HepG2 (cell line): ENCODE data around the gene OSBPL10. TPM values are rescaled to one million over a fixed set of nuclear protein-coding genes. Genes with fewer than 3 reads are reported as not detected.
"Not testable (repeated sequence)": the region's sequence is repeated elsewhere in the genome, so short reads cannot be mapped to it uniquely, and the experiment has no call there.

Experiments
- ATAC-seq: fragments of 200-7000 bp; cut with Tn5 transposase; 3 replicates; pipeline ENCODE4 v1.9.1; 2020; ENCODE audit warnings: mild to moderate bottlenecking, moderate library complexity
- BruUV-seq: library from RNA; stranded (reverse); fragments of 400-500 nt; replicated peaks from 2 replicates; lab custom pipeline; 2021; lab: Mats Ljungman, UMichigan
- CTCF ChIA-PET: fragments of 300-600 bp; formaldehyde crosslinking; extraction: SDS; loops from one replicate; lab custom pipeline; 2021; ENCODE audit warnings: low total read pairs, inconsistent platforms, low intra/inter-chr PET ratio; lab: Yijun Ruan, JAX
- POLR2A ChIA-PET: fragments of 350-600 bp; sonication (Branson Sonifier 250); formaldehyde crosslinking; loops from one replicate; lab custom pipeline; 2020; ENCODE audit warnings: antibody characterized with exemption, inconsistent platforms; lab: Yijun Ruan, JAX
- DNase-seq: peaks from one replicate; pipeline ENCODE4 v3.0.0-alpha.2; 2015; ENCODE audit warnings: low spot score
- FAIRE-seq: peaks from 3 replicates; lab custom pipeline; 2011; peaks lifted over from hg19 to GRCh38; lab: Jason Lieb, UNC
- H2AFZ ChIP-seq: one replicate; pipeline ENCODE4 v1.6.1; 2011; ENCODE audit warnings: low read length, inconsistent platforms
- H3K27ac ChIP-seq: fragments of 300-600 bp; 3 replicates; pipeline ENCODE4 v1.8.0; 2011; ENCODE audit warnings: mixed run types, mild to moderate bottlenecking, mixed read lengths, low read length, inconsistent platforms; ENCODE audit not compliant: insufficient read depth; ENCODE audit errors: extremely low read length
- H3K27me3 ChIP-seq, 2 experiments: fragments of 200-600 bp in 1 of 2; 2 replicates in 1 of 2; 3 replicates in 1 of 2; pipeline versions ENCODE4 v1.6.0 to v1.8.0; 2011; ENCODE audit warnings: low read length in 2 of 2, mild to moderate bottlenecking in 2 of 2, moderate library complexity in 2 of 2, inconsistent platforms in 1 of 2; ENCODE audit not compliant: insufficient read depth in 2 of 2, control insufficient read depth in 1 of 2
- H3K36me3 ChIP-seq, 2 experiments: fragments of 200-600 bp in 1 of 2; replicated peaks in 1 of 2; 2 replicates in 1 of 2; 3 replicates in 1 of 2; pipeline versions ENCODE4 v1.5.1 to v1.8.0; 2011; ENCODE audit warnings: low read length in 2 of 2, inconsistent platforms in 1 of 2; ENCODE audit not compliant: insufficient read depth in 2 of 2, control insufficient read depth in 1 of 2
- H3K4me1 ChIP-seq: 2 replicates; pipeline ENCODE4 v1.5.1; 2012; ENCODE audit warnings: low read length, inconsistent platforms; ENCODE audit not compliant: insufficient read depth
- H3K4me2 ChIP-seq: 2 replicates; pipeline ENCODE4 v1.6.0; 2011; ENCODE audit warnings: low read depth, low read length, inconsistent platforms
- H3K4me3 ChIP-seq, 3 experiments: fragments of 200-600 bp in 1 of 3; sonication (generic), shearing (Covaris generic) in 1 of 3; replicated peaks in 1 of 3; 2 replicates each; pipeline ENCODE4 v1.5.1; 2011 to 2016; ENCODE audit warnings: low read length in 3 of 3, inconsistent platforms in 2 of 3, low read depth in 2 of 3, mild to moderate bottlenecking in 2 of 3, control low read depth in 1 of 3, mixed read lengths in 1 of 3; ENCODE audit not compliant: insufficient read depth in 1 of 3
- H3K79me2 ChIP-seq: one replicate; pipeline ENCODE4 v1.6.1; 2011; ENCODE audit warnings: low read length, inconsistent platforms; ENCODE audit not compliant: insufficient read depth
- H3K9ac ChIP-seq: 2 replicates; pipeline ENCODE4 v1.6.0; 2011; ENCODE audit warnings: mild to moderate bottlenecking, low read depth, low read length, inconsistent platforms; ENCODE audit not compliant: insufficient read depth
- H3K9me3 ChIP-seq: 2 replicates; pipeline ENCODE4 v1.5.1; 2012; ENCODE audit warnings: mild to moderate bottlenecking, low read length
- H4K20me1 ChIP-seq: 2 replicates; pipeline ENCODE4 v1.6.0; 2011; ENCODE audit warnings: inconsistent platforms, mild to moderate bottlenecking, low read length, moderate library complexity; ENCODE audit not compliant: insufficient read depth
- CREB1 ChIP-seq, 2 experiments: fragments of 450-650 bp in 1 of 2; IDR thresholded peaks; 2 replicates each; pipeline ENCODE4 v1.6.1; 2016 to 2017; ENCODE audit warnings: control low read depth in 1 of 2, mild to moderate bottlenecking in 1 of 2, missing compliant biosample characterization in 1 of 2, missing genetic modification characterization in 1 of 2
- KDM6A ChIP-seq: IDR thresholded peaks from 2 replicates; pipeline ENCODE4 v1.6.1; 2016; ENCODE audit warnings: low read depth
- MEF2D ChIP-seq: sonication (generic); formaldehyde crosslinking; IDR thresholded peaks from 2 replicates; pipeline ENCODE4 v1.5.1; 2020; ENCODE audit warnings: mild to moderate bottlenecking, missing genetic modification reagents
- MTA3 ChIP-seq: sonication (generic); formaldehyde crosslinking; IDR thresholded peaks from 2 replicates; pipeline ENCODE4 v1.4.0; 2020; ENCODE audit warnings: missing genetic modification reagents
- NFKB2 ChIP-seq: sonication (generic); formaldehyde crosslinking; IDR thresholded peaks from 2 replicates; pipeline ENCODE4 v1.4.0; 2020; ENCODE audit warnings: missing genetic modification reagents, borderline replicate concordance
- SMYD3 ChIP-seq: sonication (generic); formaldehyde crosslinking; IDR thresholded peaks from 2 replicates; pipeline ENCODE4 v1.8.1; 2023; ENCODE audit warnings: mild to moderate bottlenecking, missing genetic modification reagents
- TMF1 ChIP-seq: sonication (generic); formaldehyde crosslinking; IDR thresholded peaks from 2 replicates; pipeline ENCODE4 v1.8.1; 2022; ENCODE audit warnings: low read depth, missing genetic modification reagents
- ZFP1 ChIP-seq: IDR thresholded peaks from 2 replicates; pipeline ENCODE4 v1.6.1; 2016
- ZMYM2 ChIP-seq: sonication (generic); formaldehyde crosslinking; IDR thresholded peaks from 2 replicates; pipeline ENCODE4 v1.8.0; 2022; ENCODE audit warnings: mild to moderate bottlenecking, missing genetic modification reagents
- ZNF101 ChIP-seq: sonication (generic); formaldehyde crosslinking; IDR thresholded peaks from 2 replicates; pipeline ENCODE4 v1.4.0; 2020; ENCODE audit warnings: mild to moderate bottlenecking, low read depth, missing genetic modification reagents, borderline replicate concordance
- ZNF160 ChIP-seq: sonication (generic); formaldehyde crosslinking; IDR thresholded peaks from 2 replicates; pipeline ENCODE4 v1.8.0; 2022; ENCODE audit warnings: mild to moderate bottlenecking, inconsistent platforms, missing genetic modification reagents
- ZNF274 ChIP-seq: sonication (generic); formaldehyde crosslinking; IDR thresholded peaks from 2 replicates; pipeline ENCODE4 v1.5.1; 2020; ENCODE audit warnings: mild to moderate bottlenecking, missing genetic modification reagents
- ZNF501 ChIP-seq: sonication (generic); formaldehyde crosslinking; IDR thresholded peaks from 2 replicates; pipeline ENCODE4 v1.5.1; 2020; ENCODE audit warnings: mild to moderate bottlenecking, moderate library complexity, missing genetic modification reagents
- ZNF775 ChIP-seq: sonication (generic); formaldehyde crosslinking; IDR thresholded peaks from 2 replicates; pipeline ENCODE4 v1.4.0; 2020; ENCODE audit warnings: missing genetic modification reagents, mild to moderate bottlenecking, moderate library complexity, borderline replicate concordance
- ZSCAN12 ChIP-seq: sonication (generic); formaldehyde crosslinking; IDR thresholded peaks from 2 replicates; pipeline ENCODE4 v1.9.0; 2021; ENCODE audit warnings: mild to moderate bottlenecking, missing genetic modification reagents
- WGBS: methylation state at CpG from one replicate; pipeline ENCODE4 v1.1.6; 2017; ENCODE audit warnings: low lambda C conversion rate; 5-methylcytosine and 5-hydroxymethylcytosine counted together
- in situ Hi-C: cut with HindIII; loops from 2 replicates; pipeline ENCODE4 v1.10.0; 2017; ENCODE audit warnings: low pct_unique_long_range_greater_than_20kb; ENCODE audit not compliant: extremely low pct_ligation_motif_present
- intact Hi-C: fragments of 100-400 bp; cut with micrococcal nuclease; formaldehyde crosslinking; loops from one replicate; pipeline ENCODE4 v1.10.0; 2022; ENCODE audit not compliant: unreplicated experiment
- polyA plus RNA-seq, 8 experiments: library from polyadenylated mRNA; depleted of rRNA in 3 of 8; stranded (reverse) in 7 of 8; unstranded in 1 of 8; fragments of >200 nt; fragmentation: Illumina TruSeq in 4 of 8; extraction: Trizol in 4 of 8; gene quantifications; 2 replicates each; pipeline versions ENCODE4 v1.2.1 to v1.2.3, GENCODE V29; 2011 to 2016; ENCODE audit warnings: low read depth in 4 of 8, missing spikeins in 1 of 8, mixed read lengths in 1 of 8; ENCODE audit not compliant: insufficient read depth in 1 of 8
- total RNA-seq, 5 experiments: library from RNA; depleted of rRNA; stranded (reverse); fragments of >200 nt; fragmentation: Illumina TruSeq; extraction: Trizol; gene quantifications; 2 replicates each; pipeline ENCODE4 v1.2.3, GENCODE V29; 2016; ENCODE audit warnings: low read depth in 1 of 5
- TF ChIP-seq, protein P1 (sequence below): sonication (generic); formaldehyde crosslinking; IDR thresholded peaks from 2 replicates; pipeline ENCODE4 v1.4.0; 2020; ENCODE audit warnings: missing genetic modification reagents

The OSBPL10 gene
- total and polyA plus RNA-seq, 2 of the 13 experiments (the other 11 are each of a cell fraction or from before 2014, with no cell fraction given) = 10.3 to 28.6 TPM

DNA sequence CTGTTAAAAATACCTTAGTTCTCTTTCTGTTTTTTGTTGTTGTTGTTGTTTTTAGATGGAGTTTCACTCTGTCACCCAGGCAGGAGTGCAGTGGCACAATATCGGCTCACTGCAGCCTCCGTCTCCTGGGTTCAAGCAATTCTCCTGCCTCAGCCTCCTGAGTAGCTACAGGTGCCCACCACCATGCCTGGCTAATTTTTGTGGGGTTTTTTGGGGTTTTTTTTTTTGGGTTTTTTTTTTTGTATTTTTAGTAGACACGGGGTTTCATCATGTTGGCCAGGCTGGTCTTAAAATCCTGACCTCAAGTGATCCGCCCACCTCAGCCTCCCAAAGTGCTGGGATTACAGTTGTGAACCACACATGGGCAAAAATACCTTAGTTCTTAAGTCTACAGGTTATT, 120.4 kb downstream of the OSBPL10 start:
- intact Hi-C loops, H3K9me3 ChIP-seq, H3K79me2 ChIP-seq, DNase-seq, H3K27me3 ChIP-seq, in situ Hi-C loops, CTCF ChIA-PET, H3K9ac ChIP-seq, H3K4me2 ChIP-seq, POLR2A ChIA-PET, FAIRE-seq, H4K20me1 ChIP-seq, BruUV-seq, ATAC-seq, H3K27ac ChIP-seq, H2AFZ ChIP-seq, H3K4me3 ChIP-seq: not testable (repeated sequence)
- peaks cover 17% of the 10 kb centered on the region for H3K4me1 ChIP-seq
- H3K36me3 ChIP-seq = peaks cover 3 to 11% of the 10 kb centered on the region in 2 experiments; a peak in 4 of 5 replicates
- 95% methylated on average over 4 of the region's 4 CpGs for WGBS

DNA sequence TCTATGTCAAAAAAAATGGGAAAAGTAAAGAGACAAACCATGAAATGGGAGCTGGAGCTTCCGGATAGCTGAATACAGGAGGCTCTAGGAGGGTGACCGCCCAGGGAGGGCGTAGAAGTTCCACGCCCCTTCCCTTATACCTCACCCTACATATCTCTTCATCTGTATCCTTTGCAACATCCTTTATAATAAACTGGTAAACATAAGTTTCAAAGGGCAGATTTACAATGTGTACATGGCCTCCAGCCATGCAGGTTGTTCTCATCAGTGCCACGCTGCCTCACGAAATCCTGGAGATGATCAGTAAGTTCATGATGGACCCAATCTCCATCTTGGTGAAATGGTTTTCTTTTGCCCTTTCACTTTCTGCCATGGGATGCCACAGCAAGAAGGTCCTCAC, 121.8 kb downstream of the OSBPL10 start:
- Histone ChIP-seq H3K4me3 (no peak overlapping the region), H3K4me1 (peaks cover 17% of the 10 kb centered on the region), H3K9me3 (no peaks in the 10 kb centered on the region), H3K27ac (no peak overlapping the region), H3K36me3 (peaks cover 4 to 7% of the 10 kb centered on the region in 2 experiments; a peak in 3 of 5 replicates), H4K20me1 (no peaks in the 10 kb centered on the region), H2AFZ (no peak overlapping the region), H3K9ac (no peak overlapping the region), H3K4me2 (no peak overlapping the region), H3K27me3 (no peaks in the 10 kb centered on the region), H3K79me2 (no peaks in the 10 kb centered on the region)
- TF ChIP-seq ZNF501 (no peak), KDM6A (CRISPR knock-in tag) (no peak), ZNF101 (CRISPR knock-in tag) (no peak), ZNF160 (CRISPR knock-in tag) (no peak), ZNF775 (no peak), NFKB2 (CRISPR knock-in tag) (no peak), ZMYM2 (CRISPR knock-in tag) (no peak), MEF2D (CRISPR knock-in tag) (no peak), ZNF274 (CRISPR knock-in tag) (no peak), ZSCAN12 (CRISPR knock-in tag) (no peak), MTA3 (CRISPR knock-in tag) (no peak), CREB1 (IDR thresholded peaks at IDR 0.05) (no peak), CREB1 (CRISPR knock-in tag; IDR thresholded peaks at IDR 0.05) (no peak), TMF1 (CRISPR knock-in tag) (no peak), SMYD3 (CRISPR knock-in tag) (no peak), ZFP1 (no peak)
- TF ChIP-seq, protein P1, sequence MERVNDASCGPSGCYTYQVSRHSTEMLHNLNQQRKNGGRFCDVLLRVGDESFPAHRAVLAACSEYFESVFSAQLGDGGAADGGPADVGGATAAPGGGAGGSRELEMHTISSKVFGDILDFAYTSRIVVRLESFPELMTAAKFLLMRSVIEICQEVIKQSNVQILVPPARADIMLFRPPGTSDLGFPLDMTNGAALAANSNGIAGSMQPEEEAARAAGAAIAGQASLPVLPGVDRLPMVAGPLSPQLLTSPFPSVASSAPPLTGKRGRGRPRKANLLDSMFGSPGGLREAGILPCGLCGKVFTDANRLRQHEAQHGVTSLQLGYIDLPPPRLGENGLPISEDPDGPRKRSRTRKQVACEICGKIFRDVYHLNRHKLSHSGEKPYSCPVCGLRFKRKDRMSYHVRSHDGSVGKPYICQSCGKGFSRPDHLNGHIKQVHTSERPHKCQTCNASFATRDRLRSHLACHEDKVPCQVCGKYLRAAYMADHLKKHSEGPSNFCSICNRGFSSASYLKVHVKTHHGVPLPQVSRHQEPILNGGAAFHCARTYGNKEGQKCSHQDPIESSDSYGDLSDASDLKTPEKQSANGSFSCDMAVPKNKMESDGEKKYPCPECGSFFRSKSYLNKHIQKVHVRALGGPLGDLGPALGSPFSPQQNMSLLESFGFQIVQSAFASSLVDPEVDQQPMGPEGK = no peak
- 95% methylated on average over 6 of the region's 6 CpGs for WGBS
- ATAC-seq (no peak), FAIRE-seq (no peak), DNase-seq (no peak)
- in situ Hi-C loops = no loop called here
- intact Hi-C loops = no loop called here
- ChIA-PET CTCF (no interaction called here), POLR2A (no interaction called here)
- no TSS peak for BruUV-seq
